Fibroblast of lung (primary cell): Measurements from ENCODE around the gene WIPF2. TPM values are rescaled to one million over a fixed set of nuclear protein-coding genes. Genes with fewer than 3 reads are reported as not detected.
A peak's percentile ranks its signal among the peaks of the same experiment; 100 is the strongest.

Experiments used
- DNase-seq, 2 donors: peaks; one replicate each; pipeline versions ENCODE4 v3.0.0 to v3.0.0-alpha.2; 2010; ENCODE audit warnings: low read depth in 2 of 2
- H2AFZ ChIP-seq: 2 replicates; pipeline ENCODE4 v1.5.1; 2012; ENCODE audit warnings: low read length, control low read depth, inconsistent platforms
- H3K27ac ChIP-seq: 2 replicates; pipeline ENCODE4 v1.5.1; 2011; ENCODE audit warnings: low read length, control low read depth; ENCODE audit not compliant: insufficient read depth
- H3K27me3 ChIP-seq: 2 replicates; pipeline ENCODE4 v1.5.1; 2011; ENCODE audit warnings: mild to moderate bottlenecking, low read length; ENCODE audit not compliant: control insufficient read depth, insufficient read depth
- H3K36me3 ChIP-seq: 2 replicates; pipeline ENCODE4 v1.5.1; 2011; ENCODE audit warnings: low read length; ENCODE audit not compliant: control insufficient read depth, insufficient read depth
- H3K4me1 ChIP-seq: 2 replicates; pipeline ENCODE4 v1.5.1; 2011; ENCODE audit warnings: low read length; ENCODE audit not compliant: control insufficient read depth, insufficient read depth; ENCODE audit errors: extremely low read depth
- H3K4me2 ChIP-seq: 2 replicates; pipeline ENCODE4 v1.5.1; 2011; ENCODE audit warnings: low read length, control low read depth; ENCODE audit not compliant: insufficient read depth; ENCODE audit errors: extremely low read depth
- H3K4me3 ChIP-seq, 4 experiments: fragments of 200-600 bp in 1 of 4; sonication (generic) in 1 of 4; replicated peaks in 1 of 4; 2 replicates each; pipeline ENCODE4 v1.5.1; 2011 to 2016; ENCODE audit warnings: low read length in 4 of 4, low read depth in 3 of 4, mild to moderate bottlenecking in 3 of 4, control low read depth in 2 of 4, inconsistent platforms in 1 of 4, mixed read lengths in 1 of 4; ENCODE audit not compliant: insufficient read depth in 1 of 4; ENCODE audit errors: control extremely low read depth in 1 of 4
- H3K79me2 ChIP-seq: 2 replicates; pipeline ENCODE4 v1.5.1; 2012; ENCODE audit warnings: mild to moderate bottlenecking, low read length, inconsistent platforms; ENCODE audit not compliant: control insufficient read depth, insufficient read depth
- H3K9ac ChIP-seq: 2 replicates; pipeline ENCODE4 v1.5.1; 2011; ENCODE audit warnings: mild to moderate bottlenecking, low read length, control low read depth; ENCODE audit not compliant: insufficient read depth
- H3K9me3 ChIP-seq: 2 replicates; pipeline ENCODE4 v1.5.1; 2012; ENCODE audit warnings: low read depth, low read length; ENCODE audit not compliant: control insufficient read depth, insufficient read depth
- H4K20me1 ChIP-seq: 2 replicates; pipeline ENCODE4 v1.5.1; 2011; ENCODE audit warnings: low read length; ENCODE audit not compliant: control insufficient read depth, insufficient read depth; ENCODE audit errors: extremely low read depth
- CTCF ChIP-seq, 2 donors: IDR thresholded peaks in 1 of 2; conservative IDR thresholded peaks in 1 of 2; 1 replicate in 1 of 2; 2 replicates in 1 of 2; pipeline ENCODE4 v1.5.1; 2011 to 2012; ENCODE audit warnings: low read length in 2 of 2, control low read depth in 1 of 2, inconsistent platforms in 1 of 2, low read depth in 1 of 2, mild to moderate bottlenecking in 1 of 2
- EZH2 ChIP-seq: IDR thresholded peaks from 2 replicates; pipeline ENCODE4 v1.5.1; 2012; ENCODE audit warnings: low read length, control low read depth, mild to moderate bottlenecking; ENCODE audit errors: missing control alignments
- polyA plus RNA-seq, 2 donors: library from polyadenylated mRNA; depleted of rRNA in 1 of 2; stranded (reverse) in 1 of 2; unstranded in 1 of 2; fragments of >200 nt; gene quantifications; 2 replicates each; pipeline ENCODE4 v1.2.1, GENCODE V29; 2011 to 2012; ENCODE audit warnings: missing spikeins in 1 of 2
- total RNA-seq: library from RNA; depleted of rRNA; stranded (reverse); fragments of >200 nt; gene quantifications from 2 replicates; pipeline ENCODE4 v1.2.1, GENCODE V29; 2014

WIPF2 gene
- total and polyA plus RNA-seq, 2 donors (not counting 1 experiment from before 2014, with no cell fraction given), result 7.6 to 9.1 TPM

- Histone ChIP-seq H3K4me1 (peaks cover 6% of the 10 kb centered on the region), H3K4me3 (no peak overlapping the region), H3K9me3 (no peaks in the 10 kb centered on the region), H3K36me3 (peaks cover 8% of the 10 kb centered on the region), H3K4me2 (no peak overlapping the region), H3K9ac (no peak overlapping the region), H3K79me2 (peaks cover 11% of the 10 kb centered on the region), H2AFZ (no peak overlapping the region), H3K27ac (peak overlapping the region; percentile 24), H3K27me3 (no peaks in the 10 kb centered on the region), H4K20me1 (no peaks in the 10 kb centered on the region)
- peak; percentile 84 to 97 for DNase-seq
- TF ChIP-seq CTCF (conservative IDR thresholded peaks at IDR 0.05 in 1 of 2, IDR thresholded peaks at IDR 0.05 in 1 of 2; ENCODE audit: low read depth in 1 of 2, low read length in 2 of 2), result peak; percentile 64 to 71
- no peak for TF ChIP-seq EZH2
These were observed 71.7 kb downstream of the WIPF2 start for GRCh38 chr17:40290629-40291280.

- Histone ChIP-seq H2AFZ (no peak overlapping the region), H3K4me3 (no peak overlapping the region), H3K79me2 (peaks cover 11% of the 10 kb centered on the region), H3K36me3 (peaks cover 10% of the 10 kb centered on the region), H3K9me3 (no peaks in the 10 kb centered on the region), H3K27me3 (no peaks in the 10 kb centered on the region), H4K20me1 (no peaks in the 10 kb centered on the region), H3K9ac (no peak overlapping the region), H3K4me2 (no peak overlapping the region), H3K27ac (no peak overlapping the region), H3K4me1 (peaks cover 6% of the 10 kb centered on the region)
- no peak for TF ChIP-seq EZH2
- TF ChIP-seq CTCF (conservative IDR thresholded peaks at IDR 0.05 in 1 of 2, IDR thresholded peaks at IDR 0.05 in 1 of 2; ENCODE audit: low read depth in 1 of 2, low read length in 2 of 2), result no peak
- DNase-seq, result no peak
These were observed 72.2 kb downstream of the WIPF2 start for GRCh38 chr17:40291281-40291664.

GRCh38 chr17:40293363-40293762 lies 74.3 kb downstream of the WIPF2 start:
- Histone ChIP-seq H2AFZ (no peak overlapping the region), H3K27ac (no peak overlapping the region), H3K9me3 (no peaks in the 10 kb centered on the region), H3K4me2 (no peak overlapping the region), H3K4me1 (peaks cover 10% of the 10 kb centered on the region), H3K4me3 (no peak overlapping the region), H3K36me3 (peaks cover 10% of the 10 kb centered on the region), H3K27me3 (no peaks in the 10 kb centered on the region), H4K20me1 (no peaks in the 10 kb centered on the region), H3K79me2 (peaks cover 8% of the 10 kb centered on the region), H3K9ac (no peak overlapping the region)
- DNase-seq, result peak in 1 of 2 donors; percentile 45
- TF ChIP-seq EZH2 (no peak), CTCF (conservative IDR thresholded peaks at IDR 0.05 in 1 of 2, IDR thresholded peaks at IDR 0.05 in 1 of 2; ENCODE audit: low read depth in 1 of 2, low read length in 2 of 2) (no peak)
